GM23338 (cell line): Measurements from ENCODE around the gene ELANE. TPM values are rescaled to one million over a fixed set of nuclear protein-coding genes. Genes with fewer than 3 reads are reported as not detected.

ENCODE experiments used
- ATAC-seq: fragments of 200-7000 bp; cut with Tn5 transposase; 3 replicates; pipeline ENCODE4 v1.9.1; 2020
- DNase-seq: peaks from one replicate; pipeline ENCODE4 v3.0.0-alpha.2; 2015; ENCODE audit warnings: low spot score
- H2AFZ ChIP-seq: fragments of 200-600 bp; sonication (generic); 2 replicates; pipeline ENCODE4 v1.8.0; 2016; ENCODE audit warnings: antibody characterized with exemption, mild to moderate bottlenecking, moderate library complexity
- H3F3A ChIP-seq: fragments of 200-600 bp; sonication (generic); replicated peaks from 2 replicates; pipeline ENCODE4 v1.8.0; 2017; ENCODE audit warnings: antibody characterized with exemption, mixed run types, low read depth
- H3K27ac ChIP-seq: fragments of 200-600 bp; sonication (generic); 2 replicates; pipeline ENCODE4 v1.6.1; 2016; ENCODE audit warnings: low read depth
- H3K27me3 ChIP-seq: fragments of 200-600 bp; sonication (generic); 2 replicates; pipeline ENCODE4 v1.8.0; 2016; ENCODE audit warnings: mild to moderate bottlenecking, mixed run types, moderate library complexity; ENCODE audit not compliant: insufficient read depth
- H3K36me3 ChIP-seq: fragments of 200-600 bp; sonication (generic); 2 replicates; pipeline ENCODE4 v1.8.0; 2016; ENCODE audit warnings: mild to moderate bottlenecking; ENCODE audit not compliant: insufficient read depth
- H3K4me1 ChIP-seq: fragments of 200-600 bp; sonication (generic); 2 replicates; pipeline ENCODE4 v1.8.0; 2016; ENCODE audit warnings: mild to moderate bottlenecking, moderate library complexity; ENCODE audit not compliant: insufficient read depth
- H3K4me2 ChIP-seq: fragments of 200-600 bp; sonication (generic); 2 replicates; pipeline ENCODE4 v1.7.1; 2017; ENCODE audit warnings: mixed run types
- H3K4me3 ChIP-seq: fragments of 200-600 bp; sonication (generic); 2 replicates; pipeline ENCODE4 v1.6.1; 2016; ENCODE audit warnings: mixed run types
- H3K79me2 ChIP-seq: fragments of 200-600 bp; sonication (generic); replicated peaks from 2 replicates; pipeline ENCODE4 v1.8.0; 2017; ENCODE audit warnings: mild to moderate bottlenecking; ENCODE audit not compliant: insufficient read depth
- H3K9me2 ChIP-seq: fragments of 200-600 bp; sonication (generic); 2 replicates; pipeline ENCODE4 v1.8.0; 2017; ENCODE audit not compliant: insufficient read depth
- H4K20me1 ChIP-seq: fragments of 200-600 bp; sonication (generic); replicated peaks from 2 replicates; pipeline ENCODE4 v1.8.0; 2017; ENCODE audit warnings: mild to moderate bottlenecking; ENCODE audit not compliant: insufficient read depth
- H3K27ac Mint-ChIP-seq: 2 replicates; pipeline ENCODE4 v1.8.0; 2020; ENCODE audit warnings: inconsistent platforms, mild to moderate bottlenecking, moderate library complexity, mixed read lengths
- H3K27me3 Mint-ChIP-seq: 3 replicates; pipeline ENCODE4 v1.8.0; 2022; ENCODE audit warnings: low read depth, mild to moderate bottlenecking, moderate library complexity, mixed read lengths, inconsistent platforms; ENCODE audit not compliant: insufficient read depth, poor library complexity
- H3K36me3 Mint-ChIP-seq: 3 replicates; pipeline ENCODE4 v1.8.0; 2021; ENCODE audit warnings: low read depth, mild to moderate bottlenecking, inconsistent platforms, moderate library complexity, mixed read lengths
- H3K4me1 Mint-ChIP-seq: 3 replicates; pipeline ENCODE4 v1.8.0; 2020; ENCODE audit warnings: mild to moderate bottlenecking, inconsistent platforms, mixed read lengths
- H3K4me3 Mint-ChIP-seq: 3 replicates; pipeline ENCODE4 v1.8.0; 2021; ENCODE audit warnings: moderate library complexity, mild to moderate bottlenecking, inconsistent platforms, mixed read lengths
- H3K9me3 Mint-ChIP-seq: 3 replicates; pipeline ENCODE4 v1.8.0; 2020; ENCODE audit warnings: moderate library complexity, mild to moderate bottlenecking, inconsistent platforms, mixed read lengths
- CREB1 ChIP-seq: fragments of 250-450 bp; sonication (Bioruptor Pico); IDR thresholded peaks from 2 replicates; pipeline ENCODE4 v1.5.0; 2020; ENCODE audit warnings: low read depth, mild to moderate bottlenecking, moderate library complexity
- ETS1 ChIP-seq: IDR thresholded peaks from 2 replicates; pipeline ENCODE4 v1.6.1; 2016; ENCODE audit warnings: antibody characterized with exemption
- EZH2 ChIP-seq: fragments of 200-600 bp; sonication (generic); IDR thresholded peaks from one replicate; pipeline ENCODE4 v1.8.0; 2017; ENCODE audit warnings: antibody characterized with exemption, mild to moderate bottlenecking, low read depth; ENCODE audit not compliant: unreplicated experiment
- EZH2phosphoT487 ChIP-seq: fragments of 200-600 bp; sonication (generic); IDR thresholded peaks from one replicate; pipeline ENCODE4 v1.8.1; 2018; ENCODE audit warnings: antibody characterized with exemption; ENCODE audit not compliant: unreplicated experiment
- JUNB ChIP-seq: IDR thresholded peaks from one replicate; pipeline ENCODE4 v1.6.1; 2016; ENCODE audit warnings: antibody characterized with exemption; ENCODE audit not compliant: unreplicated experiment
- NANOG ChIP-seq: IDR thresholded peaks from 2 replicates; pipeline ENCODE4 v1.6.1; 2016; ENCODE audit warnings: antibody characterized with exemption, borderline replicate concordance
- POLR2AphosphoS5 ChIP-seq: IDR thresholded peaks from 2 replicates; pipeline ENCODE4 v1.6.1; 2016; ENCODE audit warnings: antibody characterized with exemption, low read depth
- REST ChIP-seq: IDR thresholded peaks from one replicate; pipeline ENCODE4 v1.6.1; 2018; ENCODE audit warnings: antibody characterized with exemption; ENCODE audit not compliant: unreplicated experiment
- STAT1 ChIP-seq: IDR thresholded peaks from one replicate; pipeline ENCODE4 v1.6.1; 2016; ENCODE audit warnings: antibody characterized with exemption; ENCODE audit not compliant: unreplicated experiment
- ZNF114 ChIP-seq: fragments of 250-450 bp; sonication (Bioruptor Pico); IDR thresholded peaks from 2 replicates; pipeline ENCODE4 v1.5.0; 2020; ENCODE audit warnings: mild to moderate bottlenecking, moderate library complexity
- ZNF331 ChIP-seq: fragments of 250-450 bp; sonication (Bioruptor Pico); IDR thresholded peaks from 2 replicates; pipeline ENCODE4 v1.5.0; 2020; ENCODE audit warnings: low read depth, mild to moderate bottlenecking, moderate library complexity
- ZNF462 ChIP-seq: fragments of 250-450 bp; sonication (Bioruptor Pico); IDR thresholded peaks from 2 replicates; pipeline ENCODE4 v1.5.0; 2020; ENCODE audit warnings: mild to moderate bottlenecking, moderate library complexity
- polyA plus RNA-seq: library from polyadenylated mRNA; unstranded; fragments of >200 nt; fragmentation: Nextera tagmentation; extraction: Ambion mirVana; gene quantifications from 2 replicates; pipeline ENCODE4 v1.2.1, GENCODE V29; 2016
- total RNA-seq: library from RNA; depleted of rRNA; stranded (reverse); fragments of >200 nt; shearing (Covaris generic); gene quantifications from 2 replicates; pipeline ENCODE4 v1.2.3, GENCODE V29; 2014
- TF ChIP-seq, protein P1 (sequence below), 2 experiments: fragments of 200-600 bp in 1 of 2; sonication (generic) in 1 of 2; conservative IDR thresholded peaks; 2 replicates each; pipeline versions ENCODE4 v1.5.1 to v1.6.1; 2016 to 2017; ENCODE audit warnings: antibody characterized with exemption in 2 of 2, low read depth in 2 of 2, mild to moderate bottlenecking in 2 of 2, moderate library complexity in 1 of 2

The ELANE gene
- total and polyA plus RNA-seq, 2 experiments from 2014 or later: not detected

- H3F3A ChIP-seq: peaks cover 7% of the 10 kb centered on the region
- peaks cover 8% of the 10 kb centered on the region for H4K20me1 ChIP-seq
- no peak overlapping the region for H3K4me3 Mint-ChIP-seq
- DNase-seq (no peak), ATAC-seq (no peak)
- H3K27me3 ChIP-seq: no peaks in the 10 kb centered on the region
- no peak for TF ChIP-seq REST
- no peak for TF ChIP-seq CREB1
- no peak for TF ChIP-seq EZH2
- no peak for TF ChIP-seq ZNF114
- no peak for TF ChIP-seq NANOG
- no peak for TF ChIP-seq JUNB
- TF ChIP-seq EZH2phosphoT487: no peak
- TF ChIP-seq ZNF331: no peak
- TF ChIP-seq STAT1: no peak
- TF ChIP-seq, protein P1, sequence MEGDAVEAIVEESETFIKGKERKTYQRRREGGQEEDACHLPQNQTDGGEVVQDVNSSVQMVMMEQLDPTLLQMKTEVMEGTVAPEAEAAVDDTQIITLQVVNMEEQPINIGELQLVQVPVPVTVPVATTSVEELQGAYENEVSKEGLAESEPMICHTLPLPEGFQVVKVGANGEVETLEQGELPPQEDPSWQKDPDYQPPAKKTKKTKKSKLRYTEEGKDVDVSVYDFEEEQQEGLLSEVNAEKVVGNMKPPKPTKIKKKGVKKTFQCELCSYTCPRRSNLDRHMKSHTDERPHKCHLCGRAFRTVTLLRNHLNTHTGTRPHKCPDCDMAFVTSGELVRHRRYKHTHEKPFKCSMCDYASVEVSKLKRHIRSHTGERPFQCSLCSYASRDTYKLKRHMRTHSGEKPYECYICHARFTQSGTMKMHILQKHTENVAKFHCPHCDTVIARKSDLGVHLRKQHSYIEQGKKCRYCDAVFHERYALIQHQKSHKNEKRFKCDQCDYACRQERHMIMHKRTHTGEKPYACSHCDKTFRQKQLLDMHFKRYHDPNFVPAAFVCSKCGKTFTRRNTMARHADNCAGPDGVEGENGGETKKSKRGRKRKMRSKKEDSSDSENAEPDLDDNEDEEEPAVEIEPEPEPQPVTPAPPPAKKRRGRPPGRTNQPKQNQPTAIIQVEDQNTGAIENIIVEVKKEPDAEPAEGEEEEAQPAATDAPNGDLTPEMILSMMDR (conservative IDR thresholded peaks at IDR 0.05; ENCODE audit: low read depth in 2 of 2): no peak
- TF ChIP-seq POLR2AphosphoS5: no peak
- TF ChIP-seq ETS1: no peak
- no peak for TF ChIP-seq ZNF462 (CRISPR knock-in tag)
- H2AFZ ChIP-seq: no peak overlapping the region
- H3K9me2 ChIP-seq: no peaks in the 10 kb centered on the region
- no peaks in the 10 kb centered on the region for H3K9me3 Mint-ChIP-seq
- H3K4me1 ChIP-seq: peaks cover 3% of the 10 kb centered on the region; the same call in 1 of the 2 replicates
- peaks cover 5% of the 10 kb centered on the region for H3K4me1 Mint-ChIP-seq
- no peak overlapping the region for H3K4me3 ChIP-seq
- H3K27me3 Mint-ChIP-seq: peaks cover 5% of the 10 kb centered on the region
- H3K36me3 ChIP-seq: no peaks in the 10 kb centered on the region
- H3K36me3 Mint-ChIP-seq: peaks cover 17% of the 10 kb centered on the region
- no peak overlapping the region for H3K4me2 ChIP-seq
- peaks cover 8% of the 10 kb centered on the region for H3K79me2 ChIP-seq
- no peak overlapping the region for H3K27ac ChIP-seq
- H3K27ac Mint-ChIP-seq: no peak overlapping the region
These were observed 47.4 kb downstream of the ELANE start for GRCh38 chr19:899336-900042.
